Smooth muscle cell (in vitro differentiated cells): ENCODE measurements around the gene RPS16. TPM values are rescaled to one million over a fixed set of nuclear protein-coding genes. Genes with fewer than 3 reads are reported as not detected.

Source experiments
- DNase-seq: peaks from one replicate; lab custom pipeline; 2025; ENCODE audit not compliant: unreplicated experiment; lab: John Stamatoyannopoulos, UW
- H2AFZ ChIP-seq: fragments of 200-600 bp; sonication (generic); 2 replicates; pipeline ENCODE4 v1.6.0; 2016; ENCODE audit warnings: antibody characterized with exemption, low read depth, mild to moderate bottlenecking
- H3F3A ChIP-seq: fragments of 200-600 bp; sonication (generic); 2 replicates; pipeline ENCODE4 v1.6.0; 2017; ENCODE audit warnings: antibody characterized with exemption, low read depth
- H3K27ac ChIP-seq: fragments of 200-600 bp; sonication (generic); 2 replicates; pipeline ENCODE4 v1.5.1; 2016; ENCODE audit warnings: low read depth, mild to moderate bottlenecking
- H3K27me3 ChIP-seq: fragments of 200-600 bp; sonication (generic); 2 replicates; pipeline ENCODE4 v1.6.1; 2016; ENCODE audit warnings: low read depth, mild to moderate bottlenecking
- H3K36me3 ChIP-seq: fragments of 200-600 bp; sonication (generic); 2 replicates; pipeline ENCODE4 v1.5.1; 2016; ENCODE audit warnings: low read depth
- H3K4me1 ChIP-seq: fragments of 200-600 bp; sonication (generic); 2 replicates; pipeline ENCODE4 v1.5.1; 2016; ENCODE audit warnings: low read depth
- H3K4me2 ChIP-seq: fragments of 200-600 bp; sonication (generic); 2 replicates; pipeline ENCODE4 v1.6.0; 2016; ENCODE audit warnings: mild to moderate bottlenecking
- H3K4me3 ChIP-seq: fragments of 200-600 bp; sonication (generic); 2 replicates; pipeline ENCODE4 v1.5.1; 2016; ENCODE audit warnings: mild to moderate bottlenecking
- H3K79me2 ChIP-seq: fragments of 200-600 bp; sonication (generic); 2 replicates; pipeline ENCODE4 v1.6.0; 2016; ENCODE audit warnings: low read depth, mild to moderate bottlenecking
- H3K9ac ChIP-seq: fragments of 200-600 bp; sonication (generic); 2 replicates; pipeline ENCODE4 v1.6.0; 2016; ENCODE audit warnings: low read depth
- H3K9me3 ChIP-seq: fragments of 200-600 bp; sonication (generic); replicated peaks from 2 replicates; pipeline ENCODE4 v1.5.1; 2016; ENCODE audit warnings: low read depth
- H4K20me1 ChIP-seq: fragments of 200-600 bp; sonication (generic); 2 replicates; pipeline ENCODE4 v1.6.0; 2016; ENCODE audit warnings: low read depth
- WGBS: methylation state at CpG from one replicate; pipeline ENCODE4 v1.1.7; 2016; ENCODE audit warnings: low lambda C conversion rate; 5-methylcytosine and 5-hydroxymethylcytosine counted together
- polyA plus RNA-seq: library from polyadenylated mRNA; unstranded; fragments of >200 nt; fragmentation: Nextera tagmentation; extraction: Ambion mirVana; gene quantifications from 2 replicates; pipeline ENCODE4 v1.2.1, GENCODE V29; 2016
- total RNA-seq: library from RNA; depleted of rRNA; stranded (reverse); fragments of >200 nt; gene quantifications from 2 replicates; pipeline ENCODE4 v1.2.3, GENCODE V29; 2014
- TF ChIP-seq, protein P1 (sequence below): fragments of 200-600 bp; sonication (generic); IDR thresholded peaks from 2 replicates; pipeline ENCODE4 v1.5.1; 2017; ENCODE audit warnings: borderline replicate concordance, mild to moderate bottlenecking, antibody characterized with exemption; ENCODE audit not compliant: insufficient read depth, poor library complexity, severe bottlenecking

RPS16 gene
- total and polyA plus RNA-seq, 2 experiments from 2014 or later = 97.1 to 539 TPM

DNA sequence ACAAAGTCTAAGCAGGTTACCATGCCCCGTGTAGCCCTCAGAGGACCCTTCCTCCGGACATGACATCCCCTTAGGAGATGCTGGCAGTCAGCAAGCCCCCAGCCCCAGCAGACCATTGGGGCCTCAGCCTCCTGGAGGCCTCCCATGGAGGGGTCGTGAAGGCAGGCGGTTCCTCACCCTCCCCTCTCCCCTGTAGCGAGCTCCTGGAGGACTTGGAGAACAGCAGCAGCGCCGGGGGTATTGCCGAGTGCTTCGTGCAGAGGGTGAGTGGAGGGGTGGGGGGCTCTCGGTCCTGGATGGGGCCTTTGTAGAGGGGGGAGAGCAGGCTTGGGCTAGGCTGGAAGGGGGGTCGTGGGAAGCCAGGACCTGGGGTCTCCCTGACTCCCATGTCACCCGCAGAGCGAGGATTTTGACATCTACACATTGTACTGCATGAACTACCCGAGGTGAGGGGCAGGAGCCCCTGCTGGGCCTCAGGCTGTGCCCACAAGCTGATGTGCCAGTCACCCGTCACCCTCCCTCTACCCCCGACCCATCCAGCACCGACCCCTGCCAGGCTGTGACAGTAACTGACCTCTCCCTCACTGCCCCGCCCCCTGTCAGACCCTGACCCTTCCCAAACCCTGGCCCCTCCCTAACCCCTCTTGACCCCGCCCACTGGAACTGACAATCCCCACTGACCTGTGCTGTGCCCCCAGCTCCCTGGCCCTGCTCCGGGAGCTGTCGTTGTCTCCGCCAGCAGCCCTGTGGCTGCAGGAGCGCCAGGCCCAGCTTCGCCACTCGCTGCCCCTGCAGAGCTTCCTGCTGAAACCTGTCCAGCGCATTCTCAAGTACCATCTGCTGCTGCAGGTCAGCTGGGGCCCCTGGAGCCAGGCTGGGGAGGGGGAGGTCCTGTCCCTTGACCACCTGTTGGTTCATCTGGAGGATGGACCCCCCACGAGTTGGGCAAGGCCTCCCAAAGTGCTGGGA is 19.3 kb downstream of the RPS16 start:
- H4K20me1 ChIP-seq = peaks cover 26% of the 10 kb centered on the region
- H3F3A ChIP-seq = no peaks in the 10 kb centered on the region
- H2AFZ ChIP-seq = no peak overlapping the region
- WGBS = 91% methylated on average over 14 of the region's 27 CpGs
- H3K9ac ChIP-seq = no peak overlapping the region
- H3K9me3 ChIP-seq = no peaks in the 10 kb centered on the region
- H3K27ac ChIP-seq = no peak overlapping the region
- TF ChIP-seq, protein P1, sequence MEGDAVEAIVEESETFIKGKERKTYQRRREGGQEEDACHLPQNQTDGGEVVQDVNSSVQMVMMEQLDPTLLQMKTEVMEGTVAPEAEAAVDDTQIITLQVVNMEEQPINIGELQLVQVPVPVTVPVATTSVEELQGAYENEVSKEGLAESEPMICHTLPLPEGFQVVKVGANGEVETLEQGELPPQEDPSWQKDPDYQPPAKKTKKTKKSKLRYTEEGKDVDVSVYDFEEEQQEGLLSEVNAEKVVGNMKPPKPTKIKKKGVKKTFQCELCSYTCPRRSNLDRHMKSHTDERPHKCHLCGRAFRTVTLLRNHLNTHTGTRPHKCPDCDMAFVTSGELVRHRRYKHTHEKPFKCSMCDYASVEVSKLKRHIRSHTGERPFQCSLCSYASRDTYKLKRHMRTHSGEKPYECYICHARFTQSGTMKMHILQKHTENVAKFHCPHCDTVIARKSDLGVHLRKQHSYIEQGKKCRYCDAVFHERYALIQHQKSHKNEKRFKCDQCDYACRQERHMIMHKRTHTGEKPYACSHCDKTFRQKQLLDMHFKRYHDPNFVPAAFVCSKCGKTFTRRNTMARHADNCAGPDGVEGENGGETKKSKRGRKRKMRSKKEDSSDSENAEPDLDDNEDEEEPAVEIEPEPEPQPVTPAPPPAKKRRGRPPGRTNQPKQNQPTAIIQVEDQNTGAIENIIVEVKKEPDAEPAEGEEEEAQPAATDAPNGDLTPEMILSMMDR = no peak
- H3K4me3 ChIP-seq = no peak overlapping the region
- peaks cover 52% of the 10 kb centered on the region for H3K79me2 ChIP-seq
- peaks cover 7% of the 10 kb centered on the region for H3K4me1 ChIP-seq
- no peaks in the 10 kb centered on the region for H3K36me3 ChIP-seq
- no peaks in the 10 kb centered on the region for H3K27me3 ChIP-seq
- no peak for DNase-seq
- H3K4me2 ChIP-seq = no peak overlapping the region

DNA sequence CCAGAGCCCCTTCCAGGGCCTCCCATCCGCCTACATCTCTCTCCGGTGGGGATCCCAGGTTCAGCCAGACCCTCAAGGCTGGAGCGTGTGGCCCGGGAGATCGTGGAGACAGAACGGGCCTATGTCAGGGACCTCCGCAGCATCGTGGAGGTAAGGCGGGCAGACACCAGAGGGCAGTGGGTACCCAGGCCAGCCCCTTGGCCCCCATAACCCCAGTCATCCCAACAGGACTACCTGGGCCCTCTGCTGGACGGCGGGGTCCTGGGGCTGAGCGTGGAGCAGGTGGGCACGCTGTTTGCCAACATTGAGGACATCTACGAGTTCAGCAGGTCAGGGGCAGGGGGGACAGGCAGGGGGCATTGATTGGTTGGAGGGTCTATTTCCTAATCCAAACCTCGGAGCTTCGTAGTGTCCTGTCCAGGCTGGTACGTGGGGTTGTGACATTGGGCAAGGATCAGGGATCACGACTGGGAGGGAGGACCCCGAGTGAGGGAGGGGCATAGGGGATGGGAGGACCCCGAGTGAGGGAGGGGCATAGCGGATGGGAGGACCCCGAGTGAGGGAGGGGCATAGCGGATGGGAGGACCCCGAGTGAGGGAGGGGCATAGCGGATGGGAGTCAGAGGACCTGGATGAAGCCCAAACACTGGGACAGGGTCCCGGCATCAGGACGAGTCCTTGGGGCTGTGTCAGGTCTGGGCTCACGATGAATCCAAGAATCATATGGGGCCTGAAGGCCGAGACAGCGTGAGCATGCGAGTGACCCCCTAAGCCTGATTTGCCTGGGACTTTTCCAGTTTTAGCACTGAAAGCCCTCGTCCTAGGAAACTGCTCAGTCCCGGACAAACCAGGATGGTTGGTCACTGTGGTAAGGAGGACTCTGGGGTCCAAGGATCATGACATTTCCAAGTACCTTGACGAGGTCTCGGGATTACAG is 20.4 kb downstream of the RPS16 start:
- Histone ChIP-seq H3K9ac (no peak overlapping the region), H4K20me1 (peaks cover 26% of the 10 kb centered on the region)
- WGBS = 83% methylated on average over 35 of the region's 35 CpGs

DNA sequence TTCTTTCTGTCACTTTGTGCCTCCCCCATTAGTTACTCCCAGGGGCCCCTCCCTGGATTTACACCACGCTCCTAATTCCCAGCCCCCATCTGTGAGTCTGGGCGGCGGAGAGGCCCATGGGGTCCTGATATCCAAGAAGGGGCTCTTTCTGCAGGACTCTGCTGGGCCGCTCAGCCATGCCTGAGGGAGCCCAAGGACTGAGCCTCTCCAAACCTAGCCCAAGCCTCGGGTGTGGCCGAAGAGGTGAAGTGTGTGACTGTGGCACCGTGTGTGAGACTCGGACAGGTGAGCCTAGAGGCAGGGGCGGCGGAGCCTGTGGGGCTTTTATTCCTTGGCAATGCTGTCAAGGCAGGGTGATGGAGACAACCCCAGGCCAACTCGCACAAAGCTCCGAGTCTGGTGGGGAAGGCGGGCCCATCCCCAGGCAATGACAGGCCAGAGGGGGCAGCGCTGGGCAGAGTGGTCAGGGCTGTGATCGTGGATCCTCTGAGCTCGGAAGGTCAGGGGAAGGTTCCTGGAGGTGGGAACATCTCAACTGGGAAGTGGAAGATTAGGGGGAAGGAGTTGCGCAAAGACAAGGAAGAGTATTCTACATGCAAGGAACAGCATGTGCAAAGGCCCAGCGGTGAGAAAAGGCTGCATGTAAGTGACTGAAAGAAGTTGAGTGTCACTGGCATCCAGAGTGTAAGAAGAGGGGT is 21.7 kb downstream of the RPS16 start:
- Histone ChIP-seq H3K36me3 (no peaks in the 10 kb centered on the region), H3K27ac (peak overlapping the region; percentile 81), H3K79me2 (peaks cover 51% of the 10 kb centered on the region), H3K9me3 (no peaks in the 10 kb centered on the region), H3K4me2 (peak overlapping the region; percentile 83), H3K4me3 (peak overlapping the region; percentile 80), H3K4me1 (peaks cover 17% of the 10 kb centered on the region), H3K27me3 (no peaks in the 10 kb centered on the region), H3F3A (peaks cover 7% of the 10 kb centered on the region), H3K9ac (peak overlapping the region; percentile 75), H4K20me1 (peaks cover 26% of the 10 kb centered on the region), H2AFZ (no peak overlapping the region)
- TF ChIP-seq, protein P1 = no peak
- DNase-seq = no peak
- 17% methylated on average over 18 of the region's 18 CpGs for WGBS

More for the DNA sequence above, 20.4 kb downstream of the RPS16 start:
- Histone ChIP-seq H2AFZ (no peak overlapping the region), H3K9me3 (no peaks in the 10 kb centered on the region), H3K36me3 (no peaks in the 10 kb centered on the region), H3F3A (peaks cover 6% of the 10 kb centered on the region), H3K4me3 (peak overlapping the region; percentile 80), H3K27me3 (no peaks in the 10 kb centered on the region), H3K79me2 (peaks cover 52% of the 10 kb centered on the region), H3K4me1 (peaks cover 13% of the 10 kb centered on the region), H3K4me2 (peak overlapping the region; percentile 83), H3K27ac (no peak overlapping the region)
- TF ChIP-seq, protein P1 = no peak
- no peak for DNase-seq
